GM18870 (cell line): ENCODE results near the gene PPM1B.
"Not testable (repeated sequence)": the region's sequence is repeated elsewhere in the genome, so short reads cannot be mapped to it uniquely, and the experiment has no call there.

ENCODE experiments used
- ATAC-seq: cut with Tn5 transposase; IDR thresholded peaks from one replicate; pipeline ENCODE4 v1.9.1; 2021; ENCODE audit warnings: moderate library complexity; ENCODE audit not compliant: unreplicated experiment

PPM1B gene

GRCh38 chr2:44155666-44156446, 12.8 kb upstream of the PPM1B start:
- ATAC-seq = no peak

DNA sequence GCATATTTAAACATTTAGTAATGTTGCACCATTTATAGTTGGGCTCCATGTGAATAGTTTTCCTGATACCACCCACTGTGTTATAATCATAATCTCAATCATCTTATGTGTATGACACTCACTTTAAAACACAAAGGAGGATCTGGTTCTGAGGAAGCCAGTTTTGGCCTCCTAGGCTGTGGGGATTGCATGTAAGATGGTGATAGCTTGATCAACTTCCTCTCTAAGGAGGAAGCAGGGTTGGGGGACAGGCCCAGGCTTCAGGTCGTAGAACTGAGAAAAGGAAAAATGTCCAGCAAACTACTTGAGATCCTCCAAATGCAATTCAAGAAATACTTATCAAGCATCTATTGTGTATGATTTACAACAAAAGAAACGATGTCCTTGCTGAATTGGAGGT, 4.9 kb upstream of the PPM1B start:
- ATAC-seq = no peak

DNA sequence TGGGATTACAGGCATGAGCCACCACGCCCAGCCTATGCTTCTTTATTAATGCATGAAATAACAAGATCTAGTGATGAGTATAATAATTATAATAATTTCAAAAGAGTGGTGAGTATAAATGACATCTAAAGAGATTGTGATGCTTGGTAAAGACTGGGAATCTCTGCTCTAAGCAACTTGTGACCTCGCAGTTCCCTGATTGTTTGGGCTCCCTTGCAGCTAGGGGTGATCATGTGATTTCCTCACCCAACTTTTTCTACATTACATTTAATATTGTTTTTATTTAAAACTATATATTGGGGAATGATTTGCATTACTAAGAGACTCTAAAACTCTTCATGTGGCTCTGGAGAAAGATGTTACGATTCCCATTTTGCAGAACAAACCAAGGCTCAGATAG, 4.1 kb upstream of the PPM1B start:
- ATAC-seq = no peak

- ATAC-seq = no peak
Observed at GRCh38 chr2:44166096-44166495, 2.6 kb upstream of the PPM1B start.

GRCh38 chr2:44167311-44167907, 1.3 kb upstream of the PPM1B start:
- ATAC-seq = no peak

DNA sequence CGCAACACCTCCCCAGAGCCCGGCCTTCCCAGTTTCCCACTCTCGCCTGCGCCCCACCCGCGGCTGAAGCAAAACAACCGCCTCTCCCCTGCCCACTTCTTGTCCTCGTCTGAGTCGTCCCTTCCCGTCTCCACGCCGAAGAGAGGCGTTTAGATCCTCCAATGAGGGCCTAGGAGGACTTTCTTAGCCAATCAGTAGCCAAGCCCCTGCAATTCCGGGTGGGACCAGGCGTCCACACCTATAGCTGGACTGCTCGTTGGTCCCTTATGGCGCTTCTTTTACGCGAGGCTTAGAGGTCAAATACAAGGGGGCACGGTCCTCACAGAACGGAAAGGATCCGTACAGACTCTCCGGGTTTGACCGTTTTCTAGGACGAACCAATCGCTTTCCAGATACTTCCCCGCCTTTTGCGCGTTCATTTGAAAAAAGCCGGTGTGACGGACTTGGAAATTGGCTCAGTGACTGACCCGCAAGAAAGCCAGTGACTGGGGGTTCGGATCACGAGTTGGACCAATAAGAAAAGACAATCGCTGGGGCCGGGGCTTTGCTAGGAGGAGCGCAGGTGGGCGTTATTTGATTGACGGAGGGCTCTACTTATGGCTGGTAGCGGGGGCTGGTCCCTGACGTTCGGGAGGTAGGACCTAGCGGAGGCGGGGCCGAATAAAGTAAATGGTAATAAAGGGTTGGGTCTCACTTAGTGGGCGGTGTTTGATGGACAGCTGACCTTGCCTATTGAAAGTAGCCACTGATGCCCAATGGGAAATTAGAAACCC, 581 bp upstream of the PPM1B start:
- peak; percentile 89 for ATAC-seq

DNA sequence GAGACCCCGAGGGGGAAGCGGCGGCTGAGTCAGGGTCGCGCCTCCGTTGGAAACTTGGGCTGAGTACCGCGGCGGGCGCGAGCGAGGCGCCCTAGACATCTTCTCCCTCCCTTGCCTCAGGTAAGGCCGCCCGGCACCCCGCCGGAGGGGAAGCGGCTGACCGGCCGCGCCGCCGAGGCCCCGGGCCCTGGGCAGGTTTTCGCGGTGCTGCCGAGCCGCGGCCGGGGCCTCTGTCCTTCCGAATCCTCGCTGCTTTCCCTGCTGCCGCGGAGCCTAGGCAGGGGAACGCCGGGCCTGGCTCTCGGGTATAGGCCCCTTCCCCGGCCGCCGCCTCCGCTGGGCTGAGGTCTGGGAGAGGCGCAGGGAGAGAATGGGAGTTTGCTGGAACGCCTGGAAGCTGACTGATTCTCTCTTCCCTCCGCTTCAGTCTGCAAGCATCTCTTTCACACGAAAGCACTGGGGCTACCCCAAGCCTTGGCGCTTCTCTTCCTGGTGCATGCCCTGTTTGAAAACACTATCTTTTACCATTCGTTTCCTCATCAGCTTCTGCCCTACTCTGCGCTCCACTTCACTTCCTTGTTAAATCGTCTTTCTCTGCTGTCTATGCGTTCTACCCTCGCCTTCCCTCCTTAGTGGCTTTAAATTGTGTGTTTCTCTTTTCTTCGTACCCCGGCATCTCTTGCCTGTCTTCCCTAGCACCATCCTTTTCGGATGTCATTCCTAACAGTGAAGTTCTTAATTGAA, 652 bp downstream of the PPM1B start:
- no peak for ATAC-seq

- ATAC-seq = no peak
Observed at GRCh38 chr2:44170311-44170717, 1.6 kb downstream of the PPM1B start.

DNA sequence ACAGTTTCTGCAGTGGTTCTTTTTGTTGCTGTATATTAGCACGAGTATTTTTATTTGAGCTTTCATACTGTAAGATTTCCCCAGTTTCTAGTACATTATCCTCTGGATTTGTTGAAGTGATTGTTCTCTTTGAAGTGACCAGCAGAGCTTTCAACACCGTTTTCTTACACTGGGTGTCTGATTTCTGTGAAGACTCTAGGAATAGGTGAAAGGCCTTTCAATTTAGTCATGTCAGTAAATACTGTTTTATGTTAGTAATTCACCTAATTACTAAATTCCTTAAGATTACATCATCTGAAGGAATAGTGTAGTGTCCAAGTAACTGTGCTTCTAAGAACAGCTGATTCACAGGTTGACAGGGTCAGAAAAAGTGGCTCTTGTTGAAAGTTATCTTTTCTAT, 2.3 kb downstream of the PPM1B start:
- no peak for ATAC-seq

DNA sequence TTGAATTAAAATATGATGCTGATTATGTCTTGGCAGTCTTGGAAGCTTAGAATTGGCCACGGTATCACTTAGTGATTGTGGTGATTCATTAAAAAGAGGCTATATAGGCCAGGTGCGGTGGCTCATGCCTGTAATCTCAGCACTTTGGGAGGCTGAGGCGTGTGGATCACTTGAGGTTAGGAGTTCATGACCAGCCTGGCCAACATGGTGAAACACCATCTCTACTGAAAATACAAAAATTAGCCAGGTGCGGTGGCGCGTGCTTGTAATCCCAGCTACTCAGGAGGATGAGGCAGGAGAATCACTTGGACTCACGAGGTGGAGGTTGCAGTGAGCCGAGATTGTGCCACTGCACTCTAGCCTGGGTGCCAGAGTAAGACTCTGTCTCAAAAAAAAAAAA, 2.8 kb downstream of the PPM1B start:
- ATAC-seq = not testable (repeated sequence)

- ATAC-seq = no peak
Observed at GRCh38 chr2:44172576-44172975, 3.9 kb downstream of the PPM1B start.

- ATAC-seq = no peak
Observed at GRCh38 chr2:44178950-44179349, 10.3 kb downstream of the PPM1B start.

DNA sequence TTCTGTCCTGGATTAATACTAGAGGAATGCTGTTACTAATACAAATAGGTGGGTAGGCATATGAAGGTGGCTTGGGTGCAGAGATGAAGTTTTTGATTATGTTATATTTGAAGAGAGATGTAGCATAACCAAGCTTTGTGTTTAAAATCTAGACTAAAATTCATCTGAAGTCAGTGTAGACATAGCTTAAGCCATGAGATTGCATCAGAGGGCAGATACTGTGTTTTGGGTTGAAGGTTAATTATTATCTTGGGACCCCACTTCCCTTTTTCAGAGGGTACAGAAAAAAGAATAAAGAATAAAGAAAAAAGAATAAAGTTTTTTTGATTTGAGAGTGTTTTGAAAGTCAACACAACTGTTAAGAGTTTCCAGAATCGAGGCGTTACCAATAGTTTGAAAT, 13.0 kb downstream of the PPM1B start:
- no peak for ATAC-seq

DNA sequence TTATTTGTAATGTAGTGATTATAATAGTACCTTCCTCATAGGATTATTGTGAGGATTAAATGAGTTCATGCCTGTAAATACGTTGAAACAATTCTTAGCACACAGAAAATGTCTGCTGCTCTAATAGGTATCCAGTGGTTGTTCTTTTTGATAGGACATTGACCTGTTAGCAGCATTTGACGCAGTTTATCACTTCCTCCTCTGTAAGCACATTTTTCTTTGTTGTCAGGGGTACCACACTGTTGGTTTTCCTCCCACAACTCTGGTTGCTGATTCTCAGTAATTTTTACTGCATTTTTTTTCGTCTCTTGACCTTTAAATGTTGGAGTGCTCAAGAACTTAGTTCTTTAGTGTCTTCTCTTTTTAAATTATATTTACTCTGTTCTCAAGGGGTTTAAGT, 15.4 kb downstream of the PPM1B start:
- no peak for ATAC-seq

GRCh38 chr2:44186810-44187209, 18.1 kb downstream of the PPM1B start:
- ATAC-seq = no peak

- no peak for ATAC-seq
Observed at GRCh38 chr2:44187251-44187650, 18.6 kb downstream of the PPM1B start.

GRCh38 chr2:44188696-44189095, 20.0 kb downstream of the PPM1B start:
- ATAC-seq = no peak

GRCh38 chr2:44189104-44189503, 20.4 kb downstream of the PPM1B start:
- ATAC-seq = no peak

DNA sequence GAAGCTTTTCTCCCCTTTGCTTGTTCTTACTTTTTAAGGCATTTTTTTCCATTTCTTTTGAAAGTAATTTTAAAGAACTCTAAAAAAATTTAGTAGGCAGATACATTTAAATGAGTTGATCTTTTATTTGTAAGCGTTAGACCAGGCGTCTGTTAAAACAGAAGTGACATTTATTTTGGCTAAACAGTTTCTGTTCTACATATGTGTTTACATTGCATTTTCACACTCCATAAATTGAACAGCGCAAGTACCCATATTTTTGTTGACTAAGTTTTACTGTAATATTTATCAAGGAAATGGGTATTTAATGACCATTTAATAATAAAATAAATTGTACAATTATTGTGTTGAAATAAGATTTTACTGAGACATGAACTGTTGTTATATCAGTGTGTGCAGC, 21.9 kb downstream of the PPM1B start:
- ATAC-seq = no peak

DNA sequence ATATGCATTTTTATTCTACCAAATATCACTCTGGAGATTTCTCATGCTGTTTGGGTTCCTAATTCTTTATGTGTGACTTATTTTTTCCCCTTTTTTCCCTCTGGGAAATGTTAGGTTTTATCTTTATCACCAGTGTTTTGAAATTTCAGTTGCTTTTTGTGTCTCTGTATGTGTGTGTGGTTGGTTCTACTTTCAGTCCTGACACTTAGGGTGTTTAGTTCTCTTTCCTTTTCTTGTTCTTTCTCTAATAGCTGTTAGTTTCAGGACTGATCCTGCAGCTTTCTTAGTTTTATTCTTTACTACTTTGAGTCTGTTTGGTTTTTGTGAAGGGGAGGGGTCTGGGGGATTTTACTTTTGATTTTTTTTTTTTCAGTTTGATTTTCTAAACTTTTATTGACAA, 23.1 kb downstream of the PPM1B start:
- peak; percentile 95 for ATAC-seq

GRCh38 chr2:44192646-44193045, 24.0 kb downstream of the PPM1B start:
- no peak for ATAC-seq
